ENCODE measurements around the gene POLG.

The POLG gene

DNA sequence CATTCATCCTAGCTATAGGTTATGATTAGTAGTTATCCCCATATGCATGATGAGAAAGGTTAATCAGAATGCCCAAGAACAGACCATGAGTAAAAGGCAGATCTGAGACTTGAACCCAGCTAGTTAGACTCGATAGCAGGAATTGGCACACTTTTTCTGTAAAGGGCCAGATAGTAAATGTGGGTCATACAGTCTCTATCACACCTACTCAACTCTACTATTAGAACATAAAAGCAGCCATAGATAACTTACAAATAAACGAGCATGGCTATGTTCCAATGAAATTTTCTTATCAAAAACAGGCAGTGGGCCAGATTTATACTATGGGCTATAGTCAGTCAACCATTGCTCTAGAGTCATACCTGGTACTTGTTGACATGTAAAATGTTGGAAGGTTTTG is 24.6 kb downstream of the POLG start:
- no peaks in the 10 kb centered on the region for H3K9me3 ChIP-seq (ENCODE audit: control insufficient read depth, insufficient read depth, low read depth, low read length)
- H3K27ac ChIP-seq (ENCODE audit: extremely low read depth, low read depth, low read length): no peak overlapping the region
- POLR2A ChIA-PET: interaction anchor here (1.1 kb wide), 1 partner anchor 9 kb away, joined by 3 read pairs; no protein-coding TSS in a partner anchor
- CTCF ChIA-PET: interaction anchor here (0.7 kb wide), 1 partner anchor 82 kb away, joined by 3 read pairs; no protein-coding TSS in a partner anchor
- H3K4me3 ChIP-seq (ENCODE audit: low read depth, low read length): no peak overlapping the region
- H3K36me3 ChIP-seq (ENCODE audit: control insufficient read depth in 2 of 2, insufficient read depth in 1 of 2, low read length in 2 of 2): peaks cover 70 to 96% of the 10 kb centered on the region in 2 experiments
- no peaks in the 10 kb centered on the region for H3K4me1 ChIP-seq (ENCODE audit: control insufficient read depth, insufficient read depth, low read length)
- TF ChIP-seq, protein P1, sequence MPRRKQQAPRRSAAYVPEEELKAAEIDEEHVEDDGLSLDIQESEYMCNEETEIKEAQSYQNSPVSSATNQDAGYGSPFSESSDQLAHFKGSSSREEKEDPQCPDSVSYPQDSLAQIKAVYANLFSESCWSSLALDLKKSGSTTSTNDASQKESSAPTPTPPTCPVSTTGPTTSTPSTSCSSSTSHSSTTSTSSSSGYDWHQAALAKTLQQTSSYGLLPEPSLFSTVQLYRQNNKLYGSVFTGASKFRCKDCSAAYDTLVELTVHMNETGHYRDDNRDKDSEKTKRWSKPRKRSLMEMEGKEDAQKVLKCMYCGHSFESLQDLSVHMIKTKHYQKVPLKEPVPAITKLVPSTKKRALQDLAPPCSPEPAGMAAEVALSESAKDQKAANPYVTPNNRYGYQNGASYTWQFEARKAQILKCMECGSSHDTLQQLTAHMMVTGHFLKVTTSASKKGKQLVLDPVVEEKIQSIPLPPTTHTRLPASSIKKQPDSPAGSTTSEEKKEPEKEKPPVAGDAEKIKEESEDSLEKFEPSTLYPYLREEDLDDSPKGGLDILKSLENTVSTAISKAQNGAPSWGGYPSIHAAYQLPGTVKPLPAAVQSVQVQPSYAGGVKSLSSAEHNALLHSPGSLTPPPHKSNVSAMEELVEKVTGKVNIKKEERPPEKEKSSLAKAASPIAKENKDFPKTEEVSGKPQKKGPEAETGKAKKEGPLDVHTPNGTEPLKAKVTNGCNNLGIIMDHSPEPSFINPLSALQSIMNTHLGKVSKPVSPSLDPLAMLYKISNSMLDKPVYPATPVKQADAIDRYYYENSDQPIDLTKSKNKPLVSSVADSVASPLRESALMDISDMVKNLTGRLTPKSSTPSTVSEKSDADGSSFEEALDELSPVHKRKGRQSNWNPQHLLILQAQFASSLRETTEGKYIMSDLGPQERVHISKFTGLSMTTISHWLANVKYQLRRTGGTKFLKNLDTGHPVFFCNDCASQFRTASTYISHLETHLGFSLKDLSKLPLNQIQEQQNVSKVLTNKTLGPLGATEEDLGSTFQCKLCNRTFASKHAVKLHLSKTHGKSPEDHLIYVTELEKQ (tag by site-specific recombination; IDR thresholded peaks at IDR 0.05; ENCODE audit: borderline replicate concordance): no peak

DNA sequence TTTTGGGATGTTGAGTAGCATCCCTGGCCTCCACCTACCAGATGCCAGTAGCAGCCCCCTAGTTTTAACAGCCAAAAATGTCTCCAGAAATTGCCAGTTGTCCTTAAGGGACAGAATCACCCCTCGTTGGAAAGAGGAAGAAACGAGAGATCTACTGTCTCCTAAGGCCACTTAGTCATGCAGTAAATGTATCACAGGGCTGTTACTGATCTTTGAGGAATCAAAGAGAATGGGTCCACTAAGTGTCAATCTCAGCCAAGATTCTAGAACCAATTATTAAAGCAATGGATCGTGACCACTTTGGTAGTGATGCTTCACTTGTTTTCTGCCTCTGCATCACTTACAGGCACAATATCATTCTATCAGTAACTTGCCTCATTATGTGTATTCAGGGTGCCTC is 26.4 kb downstream of the POLG start:
- Histone ChIP-seq H3K9me3 (ENCODE audit: control insufficient read depth, insufficient read depth, low read depth, low read length) (no peaks in the 10 kb centered on the region), H3K4me1 (ENCODE audit: control insufficient read depth, insufficient read depth, low read length) (no peaks in the 10 kb centered on the region), H3K36me3 (ENCODE audit: control insufficient read depth in 2 of 2, insufficient read depth in 1 of 2, low read length in 2 of 2) (peaks cover 75 to 96% of the 10 kb centered on the region in 2 experiments), H3K4me3 (ENCODE audit: low read depth, low read length) (no peak overlapping the region), H3K27ac (ENCODE audit: extremely low read depth, low read depth, low read length) (no peak overlapping the region)
- ChIA-PET POLR2A (no interaction called here), CTCF (interaction anchor here (0.5 to 1.3 kb wide), 3 partner anchors 14 to 250 kb away, joined by 3 to 5 read pairs (median 4); no protein-coding TSS in a partner anchor)
- no peak for TF ChIP-seq OSR2 (tag by site-specific recombination; IDR thresholded peaks at IDR 0.05)

DNA sequence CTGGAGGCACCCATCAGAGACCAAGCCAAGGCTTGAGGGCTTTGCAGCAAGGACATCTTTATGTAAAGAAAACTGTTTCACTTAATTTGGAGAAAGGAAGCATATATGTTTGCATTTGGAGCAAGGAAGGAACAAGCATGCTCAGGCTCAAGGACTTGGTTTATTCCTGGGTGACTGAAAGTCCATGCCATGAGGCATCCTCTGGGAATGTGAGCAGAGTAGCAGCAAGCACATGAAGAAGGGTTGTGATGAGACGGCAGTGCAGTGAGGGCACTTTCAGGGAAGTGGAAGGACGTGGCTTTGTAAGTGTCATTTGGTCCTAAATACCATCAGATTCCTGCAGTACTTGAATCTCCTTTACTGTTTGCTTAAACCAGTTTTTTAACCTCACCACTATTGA is 26.8 kb downstream of the POLG start:
- POLR2A ChIA-PET: interaction anchor here (0.7 kb wide), 1 partner anchor 11 kb away, joined by 3 read pairs; no protein-coding TSS in a partner anchor

More for the DNA sequence above, 26.8 kb downstream of the POLG start:
- no peak overlapping the region for H3K4me3 ChIP-seq (ENCODE audit: low read depth, low read length)
- peaks cover 75 to 96% of the 10 kb centered on the region in 2 experiments for H3K36me3 ChIP-seq (ENCODE audit: control insufficient read depth in 2 of 2, insufficient read depth in 1 of 2, low read length in 2 of 2)
- no peaks in the 10 kb centered on the region for H3K9me3 ChIP-seq (ENCODE audit: control insufficient read depth, insufficient read depth, low read depth, low read length)
- H3K4me1 ChIP-seq (ENCODE audit: control insufficient read depth, insufficient read depth, low read length): no peaks in the 10 kb centered on the region
- no peak overlapping the region for H3K27ac ChIP-seq (ENCODE audit: extremely low read depth, low read depth, low read length)
- TF ChIP-seq ZNF514 (tag by site-specific recombination; IDR thresholded peaks at IDR 0.05) (no peak), ZNF837 (tag by site-specific recombination; IDR thresholded peaks at IDR 0.05) (no peak), ZNF138 (tag by site-specific recombination; IDR thresholded peaks at IDR 0.05; ENCODE audit: borderline replicate concordance) (no peak), SP3 (tag by site-specific recombination; IDR thresholded peaks at IDR 0.05) (no peak), ZNF10 (tag by site-specific recombination; IDR thresholded peaks at IDR 0.05) (no peak), ZNF571 (tag by site-specific recombination; IDR thresholded peaks at IDR 0.05) (no peak), ZNF544 (tag by site-specific recombination; IDR thresholded peaks at IDR 0.05) (no peak), ZNF239 (tag by site-specific recombination; IDR thresholded peaks at IDR 0.05) (no peak), ZNF132 (tag by site-specific recombination; IDR thresholded peaks at IDR 0.05; ENCODE audit: borderline replicate concordance) (no peak), ZNF585B (tag by site-specific recombination; IDR thresholded peaks at IDR 0.05) (no peak), BCL11A (tag by site-specific recombination; IDR thresholded peaks at IDR 0.05; ENCODE audit: low read depth) (no peak), ZNF701 (tag by site-specific recombination; IDR thresholded peaks at IDR 0.05) (no peak), PRDM1 (tag by site-specific recombination; IDR thresholded peaks at IDR 0.05) (no peak), ZNF654 (tag by site-specific recombination; IDR thresholded peaks at IDR 0.05; ENCODE audit: low read depth) (no peak)
- TF ChIP-seq, protein P2, sequence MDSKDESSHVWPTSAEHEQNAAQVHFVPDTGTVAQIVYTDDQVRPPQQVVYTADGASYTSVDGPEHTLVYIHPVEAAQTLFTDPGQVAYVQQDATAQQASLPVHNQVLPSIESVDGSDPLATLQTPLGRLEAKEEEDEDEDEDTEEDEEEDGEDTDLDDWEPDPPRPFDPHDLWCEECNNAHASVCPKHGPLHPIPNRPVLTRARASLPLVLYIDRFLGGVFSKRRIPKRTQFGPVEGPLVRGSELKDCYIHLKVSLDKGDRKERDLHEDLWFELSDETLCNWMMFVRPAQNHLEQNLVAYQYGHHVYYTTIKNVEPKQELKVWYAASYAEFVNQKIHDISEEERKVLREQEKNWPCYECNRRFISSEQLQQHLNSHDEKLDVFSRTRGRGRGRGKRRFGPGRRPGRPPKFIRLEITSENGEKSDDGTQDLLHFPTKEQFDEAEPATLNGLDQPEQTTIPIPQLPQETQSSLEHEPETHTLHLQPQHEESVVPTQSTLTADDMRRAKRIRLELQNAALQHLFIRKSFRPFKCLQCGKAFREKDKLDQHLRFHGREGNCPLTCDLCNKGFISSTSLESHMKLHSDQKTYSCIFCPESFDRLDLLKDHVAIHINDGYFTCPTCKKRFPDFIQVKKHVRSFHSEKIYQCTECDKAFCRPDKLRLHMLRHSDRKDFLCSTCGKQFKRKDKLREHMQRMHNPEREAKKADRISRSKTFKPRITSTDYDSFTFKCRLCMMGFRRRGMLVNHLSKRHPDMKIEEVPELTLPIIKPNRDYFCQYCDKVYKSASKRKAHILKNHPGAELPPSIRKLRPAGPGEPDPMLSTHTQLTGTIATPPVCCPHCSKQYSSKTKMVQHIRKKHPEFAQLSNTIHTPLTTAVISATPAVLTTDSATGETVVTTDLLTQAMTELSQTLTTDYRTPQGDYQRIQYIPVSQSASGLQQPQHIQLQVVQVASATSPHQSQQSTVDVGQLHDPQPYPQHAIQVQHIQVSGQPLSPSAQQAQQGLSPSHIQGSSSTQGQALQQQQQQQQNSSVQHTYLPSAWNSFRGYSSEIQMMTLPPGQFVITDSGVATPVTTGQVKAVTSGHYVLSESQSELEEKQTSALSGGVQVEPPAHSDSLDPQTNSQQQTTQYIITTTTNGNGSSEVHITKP (tag by site-specific recombination; IDR thresholded peaks at IDR 0.05): no peak
- TF ChIP-seq, protein P3, sequence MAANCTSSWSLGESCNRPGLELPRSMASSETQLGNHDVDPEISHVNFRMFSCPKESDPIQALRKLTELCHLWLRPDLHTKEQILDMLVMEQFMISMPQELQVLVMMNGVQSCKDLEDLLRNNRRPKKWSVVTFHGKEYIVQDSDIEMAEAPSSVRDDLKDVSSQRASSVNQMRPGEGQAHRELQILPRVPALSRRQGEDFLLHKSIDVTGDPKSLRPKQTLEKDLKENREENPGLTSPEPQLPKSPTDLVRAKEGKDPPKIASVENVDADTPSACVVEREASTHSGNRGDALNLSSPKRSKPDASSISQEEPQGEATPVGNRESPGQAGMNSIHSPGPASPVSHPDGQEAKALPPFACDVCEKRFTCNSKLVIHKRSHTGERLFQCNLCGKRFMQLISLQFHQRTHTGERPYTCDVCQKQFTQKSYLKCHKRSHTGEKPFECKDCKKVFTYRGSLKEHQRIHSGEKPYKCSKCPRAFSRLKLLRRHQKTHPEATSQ (tag by site-specific recombination; IDR thresholded peaks at IDR 0.05): no peak
- CTCF ChIA-PET: interaction anchor here (1.0 to 1.2 kb wide), 2 partner anchors 15 to 101 kb away, joined by 3 read pairs; no protein-coding TSS in a partner anchor
